Hepatocyte (in vitro differentiated cells): ENCODE data around the gene LIN7B. TPM values are rescaled to one million over a fixed set of nuclear protein-coding genes. Genes with fewer than 3 reads are reported as not detected.

ENCODE experiments used
- DNase-seq: peaks from one replicate; pipeline ENCODE4 v3.0.0-alpha.2; 2016; ENCODE audit warnings: low spot score
- H2AFZ ChIP-seq: fragments of 200-600 bp; sonication (generic); 2 replicates; pipeline ENCODE4 v1.6.0; 2016; ENCODE audit warnings: antibody characterized with exemption, mild to moderate bottlenecking
- H3K27ac ChIP-seq: fragments of 200-600 bp; sonication (generic); 2 replicates; pipeline ENCODE4 v1.5.1; 2016; ENCODE audit warnings: mild to moderate bottlenecking
- H3K27me3 ChIP-seq: fragments of 200-600 bp; sonication (generic); 2 replicates; pipeline ENCODE4 v1.6.1; 2016
- H3K36me3 ChIP-seq: fragments of 200-600 bp; sonication (generic); replicated peaks from 2 replicates; pipeline ENCODE4 v1.5.1; 2016; ENCODE audit warnings: low read depth; ENCODE audit not compliant: insufficient read depth
- H3K4me1 ChIP-seq: fragments of 200-600 bp; sonication (generic); 2 replicates; pipeline ENCODE4 v1.5.1; 2016; ENCODE audit warnings: mild to moderate bottlenecking, moderate library complexity; ENCODE audit not compliant: insufficient read depth
- H3K4me2 ChIP-seq: fragments of 200-600 bp; sonication (generic); 2 replicates; pipeline ENCODE4 v1.6.0; 2016
- H3K4me3 ChIP-seq: fragments of 200-600 bp; sonication (generic); 2 replicates; pipeline ENCODE4 v1.5.1; 2016; ENCODE audit warnings: mild to moderate bottlenecking
- H3K79me2 ChIP-seq: fragments of 200-600 bp; sonication (generic); 2 replicates; pipeline ENCODE4 v1.6.0; 2017; ENCODE audit warnings: mild to moderate bottlenecking
- H3K9me2 ChIP-seq: fragments of 200-600 bp; sonication (generic); replicated peaks from 2 replicates; pipeline ENCODE4 v1.6.0; 2017; ENCODE audit warnings: mild to moderate bottlenecking; ENCODE audit not compliant: insufficient read depth
- H3K9me3 ChIP-seq: fragments of 200-600 bp; sonication (generic); 2 replicates; pipeline ENCODE4 v1.5.1; 2016; ENCODE audit warnings: low read depth, mild to moderate bottlenecking
- H4K20me1 ChIP-seq: fragments of 200-600 bp; sonication (generic); 2 replicates; pipeline ENCODE4 v1.6.0; 2016; ENCODE audit warnings: mild to moderate bottlenecking; ENCODE audit not compliant: insufficient read depth, poor library complexity, severe bottlenecking
- EZH2 ChIP-seq: fragments of 200-600 bp; sonication (generic); IDR thresholded peaks from 2 replicates; pipeline ENCODE4 v1.6.1; 2016; ENCODE audit warnings: antibody characterized with exemption, mild to moderate bottlenecking, borderline replicate concordance
- EZH2phosphoT487 ChIP-seq: fragments of 200-600 bp; sonication (generic); IDR thresholded peaks from one replicate; pipeline ENCODE4 v1.6.1; 2018; ENCODE audit warnings: antibody characterized with exemption, mild to moderate bottlenecking, low read depth, moderate library complexity; ENCODE audit not compliant: unreplicated experiment, severe bottlenecking
- WGBS: methylation state at CpG from one replicate; pipeline ENCODE4 v1.1.6; 2016; ENCODE audit warnings: low lambda C conversion rate; ENCODE audit errors: missing lambda C conversion rate; 5-methylcytosine and 5-hydroxymethylcytosine counted together
- polyA plus RNA-seq: library from polyadenylated mRNA; unstranded; fragments of >200 nt; fragmentation: Nextera tagmentation; extraction: Ambion mirVana; gene quantifications from 2 replicates; pipeline ENCODE4 v1.2.1, GENCODE V29; 2016
- total RNA-seq: library from RNA; depleted of rRNA; stranded (reverse); fragments of >200 nt; gene quantifications from 2 replicates; pipeline ENCODE4 v1.2.3, GENCODE V29; 2014
- TF ChIP-seq, protein P1 (sequence below): fragments of 200-600 bp; sonication (generic); IDR thresholded peaks from 2 replicates; pipeline ENCODE4 v1.5.1; 2016; ENCODE audit warnings: antibody characterized with exemption, mild to moderate bottlenecking; ENCODE audit not compliant: poor library complexity

Gene LIN7B, protein sequence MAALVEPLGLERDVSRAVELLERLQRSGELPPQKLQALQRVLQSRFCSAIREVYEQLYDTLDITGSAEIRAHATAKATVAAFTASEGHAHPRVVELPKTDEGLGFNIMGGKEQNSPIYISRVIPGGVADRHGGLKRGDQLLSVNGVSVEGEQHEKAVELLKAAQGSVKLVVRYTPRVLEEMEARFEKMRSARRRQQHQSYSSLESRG
- total RNA-seq (7.1 and 8.7 TPM in 2 replicates), polyA plus RNA-seq (18.0 and 20.6 TPM in 2 replicates)

DNA sequence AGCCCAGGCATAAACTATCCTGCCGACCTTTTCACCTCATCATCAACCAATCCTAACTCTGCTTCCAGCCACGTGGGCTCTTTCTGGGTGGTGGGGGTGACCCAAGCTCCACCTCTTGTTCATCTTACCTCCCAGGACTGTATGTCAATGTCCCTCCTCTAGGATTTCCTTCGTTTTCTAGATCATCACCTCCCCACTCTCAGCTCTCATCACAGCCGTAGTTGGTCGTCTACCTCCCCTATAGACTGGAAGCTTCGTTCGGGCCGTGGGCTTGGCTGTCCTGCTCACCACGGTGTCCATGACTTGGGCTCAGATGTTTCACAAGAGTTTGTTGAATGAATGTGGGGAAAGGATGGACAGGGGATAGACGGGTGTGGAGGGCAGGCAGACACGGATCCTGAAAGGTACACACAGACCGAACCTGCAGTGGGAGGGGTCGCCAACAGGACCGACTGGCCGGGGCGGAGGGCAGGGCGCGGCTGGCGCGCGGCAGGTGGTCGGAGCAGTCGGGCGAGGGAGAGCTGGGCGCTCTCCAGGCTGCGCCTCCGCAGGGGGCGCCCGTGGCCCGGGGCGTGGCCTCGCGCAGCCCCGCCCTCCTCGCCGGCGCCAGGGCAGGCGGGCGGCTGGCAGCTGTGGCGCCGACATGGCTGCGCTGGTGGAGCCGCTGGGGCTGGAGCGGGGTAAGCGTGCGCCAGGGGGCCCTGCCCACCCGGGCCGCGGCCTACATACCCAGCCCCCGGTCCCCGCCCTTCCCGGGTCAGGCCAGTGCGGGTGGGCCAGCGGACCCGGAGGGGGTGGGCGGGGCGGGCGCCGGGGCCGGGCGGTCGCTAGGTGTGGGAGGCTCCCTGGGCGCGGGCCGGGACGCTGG lies at the start of gene LIN7B:
Gene LIN7B, plus strand, starts transcription at position 609 of the 868 bp plus-strand sequence. Its CDS starts 35 bp downstream, at position 644.
- TF ChIP-seq, protein P1, sequence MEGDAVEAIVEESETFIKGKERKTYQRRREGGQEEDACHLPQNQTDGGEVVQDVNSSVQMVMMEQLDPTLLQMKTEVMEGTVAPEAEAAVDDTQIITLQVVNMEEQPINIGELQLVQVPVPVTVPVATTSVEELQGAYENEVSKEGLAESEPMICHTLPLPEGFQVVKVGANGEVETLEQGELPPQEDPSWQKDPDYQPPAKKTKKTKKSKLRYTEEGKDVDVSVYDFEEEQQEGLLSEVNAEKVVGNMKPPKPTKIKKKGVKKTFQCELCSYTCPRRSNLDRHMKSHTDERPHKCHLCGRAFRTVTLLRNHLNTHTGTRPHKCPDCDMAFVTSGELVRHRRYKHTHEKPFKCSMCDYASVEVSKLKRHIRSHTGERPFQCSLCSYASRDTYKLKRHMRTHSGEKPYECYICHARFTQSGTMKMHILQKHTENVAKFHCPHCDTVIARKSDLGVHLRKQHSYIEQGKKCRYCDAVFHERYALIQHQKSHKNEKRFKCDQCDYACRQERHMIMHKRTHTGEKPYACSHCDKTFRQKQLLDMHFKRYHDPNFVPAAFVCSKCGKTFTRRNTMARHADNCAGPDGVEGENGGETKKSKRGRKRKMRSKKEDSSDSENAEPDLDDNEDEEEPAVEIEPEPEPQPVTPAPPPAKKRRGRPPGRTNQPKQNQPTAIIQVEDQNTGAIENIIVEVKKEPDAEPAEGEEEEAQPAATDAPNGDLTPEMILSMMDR: peak; percentile 40
- TF ChIP-seq EZH2 (no peak), EZH2phosphoT487 (no peak)
- peak within 1 kb of the TSS; percentile 99 for H3K4me2 ChIP-seq
- H3K36me3 ChIP-seq: no peaks in the 10 kb centered on the region
- peak within 1 kb of the TSS; percentile 84 for H2AFZ ChIP-seq
- peak within 1 kb of the TSS; percentile 94 for H3K4me3 ChIP-seq
- H3K9me3 ChIP-seq: no peaks in the 10 kb centered on the region
- no peaks in the 10 kb centered on the region for H3K79me2 ChIP-seq
- WGBS: 8% methylated on average over 21 of the region's 66 CpGs
- no peaks in the 10 kb centered on the region for H4K20me1 ChIP-seq
- no peaks in the 10 kb centered on the region for H3K9me2 ChIP-seq
- peak within 1 kb of the TSS; percentile 94 for H3K27ac ChIP-seq
- peak; percentile 93 for DNase-seq
- peaks cover 12% of the 10 kb centered on the region for H3K4me1 ChIP-seq
- H3K27me3 ChIP-seq: no peaks in the 10 kb centered on the region

- Histone ChIP-seq H2AFZ (peak within 1 kb of the TSS; percentile 41), H3K27me3 (peaks cover 20% of the 10 kb centered on the region), H3K79me2 (no peaks in the 10 kb centered on the region), H3K9me3 (no peaks in the 10 kb centered on the region), H3K4me3 (peak within 1 kb of the TSS; percentile 25), H3K36me3 (no peaks in the 10 kb centered on the region), H3K4me1 (peaks cover 7% of the 10 kb centered on the region), H4K20me1 (no peaks in the 10 kb centered on the region), H3K9me2 (no peaks in the 10 kb centered on the region), H3K27ac (peak within 1 kb of the TSS; percentile 57), H3K4me2 (peak within 1 kb of the TSS; percentile 91)
- DNase-seq: peak; percentile 83
- TF ChIP-seq EZH2phosphoT487 (no peak), EZH2 (no peak)
- TF ChIP-seq, protein P1: no peak
- 4% methylated on average over 34 of the region's 53 CpGs for WGBS
Measured at GRCh38 chr19:49064768-49065611, 49.2 kb upstream of the LIN7B start, which contains the start of gene NTF4. Gene NTF4, minus strand, starts transcription at chr19:49064818. Its CDS starts 2,821 bp downstream, at chr19:49061997.

DNA sequence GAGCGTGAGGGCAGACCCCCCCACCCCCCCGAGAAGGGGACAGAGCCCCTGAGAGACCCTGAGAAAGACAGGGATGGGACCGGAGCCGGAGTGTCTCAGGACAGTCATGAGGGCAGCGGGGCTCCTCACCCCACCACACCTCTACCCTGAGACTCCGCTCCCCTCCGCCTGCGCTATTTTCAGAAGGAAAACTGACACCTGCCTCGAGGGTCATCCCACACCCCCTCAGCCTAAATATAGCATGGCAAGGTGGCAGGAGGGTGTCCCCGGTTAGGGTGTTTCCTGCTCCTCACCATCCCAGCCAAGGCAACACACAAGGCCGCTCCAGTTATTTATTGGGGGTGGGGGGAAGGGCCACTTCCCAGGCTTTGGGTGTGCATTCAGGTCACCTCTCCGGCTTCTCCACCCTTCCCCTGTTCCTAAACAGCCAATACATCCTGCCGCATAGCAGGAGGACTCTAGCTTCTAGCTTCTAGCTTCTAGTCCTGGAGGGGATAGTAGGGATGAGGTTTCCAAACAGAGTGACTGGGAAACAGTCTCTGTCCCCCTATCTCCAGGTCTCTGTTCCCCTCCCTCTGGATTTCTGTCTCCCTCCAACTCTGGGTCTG lies 48.2 kb upstream of the LIN7B start:
- Histone ChIP-seq H3K36me3 (no peaks in the 10 kb centered on the region), H2AFZ (no peak overlapping the region), H3K79me2 (no peaks in the 10 kb centered on the region), H3K9me3 (no peaks in the 10 kb centered on the region), H3K27ac (no peak overlapping the region), H3K4me2 (no peak overlapping the region), H4K20me1 (no peaks in the 10 kb centered on the region), H3K4me1 (peaks cover 7% of the 10 kb centered on the region), H3K4me3 (no peak overlapping the region), H3K27me3 (peaks cover 27% of the 10 kb centered on the region), H3K9me2 (no peaks in the 10 kb centered on the region)
- TF ChIP-seq, protein P1: no peak
- TF ChIP-seq EZH2: no peak
- TF ChIP-seq EZH2phosphoT487: no peak
- DNase-seq: no peak
- WGBS: 62% methylated on average over 9 of the region's 13 CpGs
